Activated naive CD4-positive, alpha-beta T cell treated with anti-CD3 and anti-CD28 coated beads for 36 hours (primary cell): ENCODE results near the gene IRF2BPL. TPM values are rescaled to one million over a fixed set of nuclear protein-coding genes. Genes with fewer than 3 reads are reported as not detected.

ENCODE experiments used
- CTCF ChIA-PET: fragments of 350-600 bp; sonication (Branson Sonifier 250); formaldehyde crosslinking; loops from one replicate; lab custom pipeline; 2021; ENCODE audit warnings: antibody characterized with exemption; lab: Charles Lee
- DNase-seq: peaks from one replicate; pipeline ENCODE4 v3.0.0-alpha.2; 2020
- H3K27ac Mint-ChIP-seq: one replicate; pipeline ENCODE4 v1.8.0; 2021; ENCODE audit warnings: mild to moderate bottlenecking, mixed read lengths
- H3K27me3 Mint-ChIP-seq: one replicate; pipeline ENCODE4 v1.8.0; 2021; ENCODE audit warnings: low read depth, mixed read lengths
- H3K36me3 Mint-ChIP-seq: one replicate; pipeline ENCODE4 v1.8.0; 2021; ENCODE audit warnings: low read depth, mixed read lengths
- H3K4me1 Mint-ChIP-seq: one replicate; pipeline ENCODE4 v1.8.0; 2021; ENCODE audit warnings: low read depth, mixed read lengths
- H3K4me3 Mint-ChIP-seq: one replicate; pipeline ENCODE4 v1.8.0; 2021; ENCODE audit warnings: mild to moderate bottlenecking, moderate library complexity, mixed read lengths
- H3K9me3 Mint-ChIP-seq: one replicate; pipeline ENCODE4 v1.8.0; 2021; ENCODE audit warnings: mixed read lengths
- intact Hi-C: fragments of 100-400 bp; cut with micrococcal nuclease; formaldehyde crosslinking; loops from one replicate; pipeline ENCODE4 v1.15.1; 2023
- total RNA-seq, 2 experiments: library from RNA; stranded (reverse); gene quantifications; one replicate each; pipeline ENCODE4 v1.2.3, GENCODE V29; 2021

Gene IRF2BPL
- 10 to 100 TPM; 34.8 to 35.2 TPM for total RNA-seq

- Mint-ChIP-seq H3K27ac (peak within 1 kb of the TSS; percentile 94), H3K9me3 (no peaks in the 10 kb centered on the region), H3K27me3 (no peaks in the 10 kb centered on the region), H3K4me3 (peak within 1 kb of the TSS; percentile 82), H3K36me3 (peaks cover 35% of the 10 kb centered on the region), H3K4me1 (peaks cover 57% of the 10 kb centered on the region)
- intact Hi-C loops = loop anchor here (1.0 to 2.0 kb wide), 6 partner anchors 12 to 81 kb away; partner anchors contain the start of gene CIPC
- CTCF ChIA-PET = interaction anchor here (0.6 to 7.5 kb wide), 14 partner anchors 9 to 155 kb away, joined by 3 to 60 read pairs (median 4); no protein-coding TSS in a partner anchor
- DNase-seq = peak; percentile 96
Measured at GRCh38 chr14:77028384-77029231, at the start of gene IRF2BPL. Gene IRF2BPL, minus strand, starts transcription at chr14:77028708. Its CDS starts 916 bp downstream, at chr14:77027792.

- Mint-ChIP-seq H3K4me1 (no peaks in the 10 kb centered on the region), H3K36me3 (no peaks in the 10 kb centered on the region), H3K27ac (no peak overlapping the region), H3K27me3 (no peaks in the 10 kb centered on the region), H3K9me3 (peaks cover 4% of the 10 kb centered on the region), H3K4me3 (no peak overlapping the region)
- intact Hi-C loops = no loop called here
- DNase-seq = no peak
- CTCF ChIA-PET = interaction anchor here (0.6 to 20.8 kb wide), 5 partner anchors 12 to 197 kb away, joined by 3 to 692 read pairs (median 4); no protein-coding TSS in a partner anchor
Measured at GRCh38 chr14:77077040-77077439, 48.5 kb upstream of the IRF2BPL start.

DNA sequence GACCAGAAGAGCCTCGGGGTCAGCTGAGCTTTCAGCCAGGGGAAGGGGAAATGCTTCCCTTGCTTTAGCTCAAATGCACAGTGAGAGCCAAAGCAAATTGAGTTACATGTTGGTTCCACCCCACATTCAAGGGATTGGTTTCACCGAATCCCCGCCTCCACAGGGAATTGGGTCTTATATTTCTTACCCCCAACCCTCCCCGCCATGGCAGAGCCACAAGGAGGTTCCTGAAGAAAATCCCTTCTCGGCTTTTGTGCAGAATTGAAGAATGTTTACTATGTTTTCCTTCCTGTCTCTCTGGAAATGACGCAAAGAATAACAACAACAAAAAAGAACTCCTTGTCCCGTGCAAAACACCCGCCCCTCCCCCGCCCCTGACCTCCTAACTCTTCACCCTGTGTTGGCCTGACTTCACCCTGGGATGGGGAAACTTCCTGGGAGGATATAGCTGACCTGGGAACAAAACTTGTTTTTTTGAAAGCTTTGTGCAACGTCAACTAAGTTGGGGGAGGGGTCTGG is 47.7 kb upstream of the IRF2BPL start:
- intact Hi-C loops = no loop called here

GRCh38 chr14:77074969-77075368 is 46.5 kb upstream of the IRF2BPL start:
- CTCF ChIA-PET = interaction anchor here (1.2 to 20.8 kb wide), 5 partner anchors 10 to 195 kb away, joined by 3 to 692 read pairs (median 4); no protein-coding TSS in a partner anchor
- Mint-ChIP-seq H3K36me3 (no peaks in the 10 kb centered on the region), H3K4me3 (no peak overlapping the region), H3K9me3 (peaks cover 3% of the 10 kb centered on the region), H3K27me3 (no peaks in the 10 kb centered on the region), H3K4me1 (no peaks in the 10 kb centered on the region), H3K27ac (no peak overlapping the region)
- intact Hi-C loops = no loop called here
- no peak for DNase-seq

More for the DNA sequence above, 47.7 kb upstream of the IRF2BPL start:
- no peak for DNase-seq
- Mint-ChIP-seq H3K27ac (no peak overlapping the region), H3K36me3 (no peaks in the 10 kb centered on the region), H3K27me3 (no peaks in the 10 kb centered on the region), H3K9me3 (peaks cover 4% of the 10 kb centered on the region), H3K4me1 (no peaks in the 10 kb centered on the region), H3K4me3 (no peak overlapping the region)
- CTCF ChIA-PET = interaction anchor here (0.6 to 20.8 kb wide), 9 partner anchors 9 to 196 kb away, joined by 3 to 692 read pairs (median 3); no protein-coding TSS in a partner anchor

- H3K4me1 Mint-ChIP-seq = no peaks in the 10 kb centered on the region
- DNase-seq = no peak
- H3K36me3 Mint-ChIP-seq = no peaks in the 10 kb centered on the region
- H3K9me3 Mint-ChIP-seq = no peaks in the 10 kb centered on the region
- H3K4me3 Mint-ChIP-seq = no peak overlapping the region
- H3K27me3 Mint-ChIP-seq = peaks cover 2% of the 10 kb centered on the region
- CTCF ChIA-PET = interaction anchor here (1.1 to 20.8 kb wide), 12 partner anchors 10 to 361 kb away, joined by 3 to 692 read pairs (median 32); partner anchors contain the start of gene CIPC
- intact Hi-C loops = no loop called here
- no peak overlapping the region for H3K27ac Mint-ChIP-seq
Measured at GRCh38 chr14:77071938-77072388, 43.5 kb upstream of the IRF2BPL start.

DNA sequence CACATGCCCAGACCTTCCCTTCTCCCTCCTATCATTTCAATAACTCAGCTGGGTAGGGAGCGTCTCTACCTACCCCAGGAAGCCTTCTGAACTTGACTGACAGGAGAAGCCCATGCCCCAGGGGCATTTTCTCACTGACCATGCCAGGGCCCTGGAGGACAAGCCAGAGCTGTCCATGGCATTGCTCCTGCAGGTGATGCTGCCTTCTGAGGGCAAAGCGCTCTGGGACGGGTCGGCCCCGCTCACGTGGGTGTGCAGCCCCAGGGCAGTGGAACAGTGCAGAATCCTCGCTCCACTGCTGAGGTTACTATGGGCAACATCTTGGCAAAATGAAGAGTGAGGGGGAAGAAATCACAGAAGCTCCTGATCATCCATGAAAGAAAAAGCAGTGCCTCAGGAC is 41.0 kb upstream of the IRF2BPL start:
- no peak overlapping the region for H3K4me3 Mint-ChIP-seq
- H3K9me3 Mint-ChIP-seq = no peaks in the 10 kb centered on the region
- H3K36me3 Mint-ChIP-seq = no peaks in the 10 kb centered on the region
- intact Hi-C loops = no loop called here
- no peak for DNase-seq
- peaks cover 2% of the 10 kb centered on the region for H3K27me3 Mint-ChIP-seq
- H3K4me1 Mint-ChIP-seq = no peaks in the 10 kb centered on the region
- CTCF ChIA-PET = interaction anchor here (0.5 to 20.8 kb wide), 34 partner anchors 10 to 534 kb away, joined by 3 to 692 read pairs (median 6); partner anchors contain the start of gene CIPC
- no peak overlapping the region for H3K27ac Mint-ChIP-seq

DNA sequence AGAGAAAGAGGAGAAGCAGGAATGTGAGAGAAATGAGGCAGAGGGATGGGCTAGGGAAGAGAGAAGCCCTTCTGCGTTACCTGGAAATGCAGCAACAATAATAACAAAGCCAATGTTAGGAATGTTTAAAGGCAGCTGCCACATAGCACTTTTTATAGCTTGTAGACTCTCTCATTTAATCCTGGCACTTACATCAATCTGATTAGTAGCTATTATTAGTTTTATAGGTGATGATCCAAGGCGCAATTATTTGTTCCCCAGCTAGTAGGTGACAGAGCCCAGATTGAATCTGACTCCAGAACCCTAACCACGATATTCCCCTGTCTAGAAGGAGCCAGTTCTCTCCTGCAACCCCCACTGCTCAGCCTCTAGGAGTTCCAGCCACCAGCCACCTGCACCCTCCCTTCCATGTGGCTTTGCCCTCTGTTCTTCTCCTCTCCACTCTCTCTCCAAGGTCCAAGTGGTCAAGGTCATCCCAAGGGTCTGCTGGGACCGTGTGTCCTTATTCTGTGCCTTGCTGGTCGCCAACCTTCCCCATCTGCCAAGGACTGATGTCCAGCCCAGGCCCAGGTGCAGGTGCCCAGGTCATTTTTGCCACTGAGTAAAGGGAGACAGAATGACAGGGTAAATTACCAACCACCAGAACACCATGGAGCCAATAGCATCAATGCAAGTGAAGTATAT is 40.2 kb upstream of the IRF2BPL start:
- no peaks in the 10 kb centered on the region for H3K9me3 Mint-ChIP-seq
- H3K4me3 Mint-ChIP-seq = no peak overlapping the region
- CTCF ChIA-PET = interaction anchor here (0.6 to 20.8 kb wide), 23 partner anchors 14 to 936 kb away, joined by 3 to 692 read pairs (median 5); partner anchors contain the start of gene CIPC
- peaks cover 2% of the 10 kb centered on the region for H3K27me3 Mint-ChIP-seq
- H3K36me3 Mint-ChIP-seq = no peaks in the 10 kb centered on the region
- DNase-seq = no peak
- intact Hi-C loops = loop anchor here (1.0 kb wide), 1 partner anchor 155 kb away; no protein-coding TSS in a partner anchor
- no peaks in the 10 kb centered on the region for H3K4me1 Mint-ChIP-seq
- no peak overlapping the region for H3K27ac Mint-ChIP-seq

GRCh38 chr14:77067632-77068516 is 39.4 kb upstream of the IRF2BPL start:
- H3K27ac Mint-ChIP-seq = no peak overlapping the region
- peak; percentile 71 for DNase-seq
- CTCF ChIA-PET = interaction anchor here (0.5 to 20.8 kb wide), 21 partner anchors 13 to 936 kb away, joined by 3 to 692 read pairs (median 5); partner anchors contain the start of gene CIPC
- H3K9me3 Mint-ChIP-seq = no peaks in the 10 kb centered on the region
- peaks cover 2% of the 10 kb centered on the region for H3K27me3 Mint-ChIP-seq
- intact Hi-C loops = loop anchor here (1.0 kb wide), 1 partner anchor 155 kb away; no protein-coding TSS in a partner anchor
- no peaks in the 10 kb centered on the region for H3K36me3 Mint-ChIP-seq
- no peaks in the 10 kb centered on the region for H3K4me1 Mint-ChIP-seq
- no peak overlapping the region for H3K4me3 Mint-ChIP-seq

DNA sequence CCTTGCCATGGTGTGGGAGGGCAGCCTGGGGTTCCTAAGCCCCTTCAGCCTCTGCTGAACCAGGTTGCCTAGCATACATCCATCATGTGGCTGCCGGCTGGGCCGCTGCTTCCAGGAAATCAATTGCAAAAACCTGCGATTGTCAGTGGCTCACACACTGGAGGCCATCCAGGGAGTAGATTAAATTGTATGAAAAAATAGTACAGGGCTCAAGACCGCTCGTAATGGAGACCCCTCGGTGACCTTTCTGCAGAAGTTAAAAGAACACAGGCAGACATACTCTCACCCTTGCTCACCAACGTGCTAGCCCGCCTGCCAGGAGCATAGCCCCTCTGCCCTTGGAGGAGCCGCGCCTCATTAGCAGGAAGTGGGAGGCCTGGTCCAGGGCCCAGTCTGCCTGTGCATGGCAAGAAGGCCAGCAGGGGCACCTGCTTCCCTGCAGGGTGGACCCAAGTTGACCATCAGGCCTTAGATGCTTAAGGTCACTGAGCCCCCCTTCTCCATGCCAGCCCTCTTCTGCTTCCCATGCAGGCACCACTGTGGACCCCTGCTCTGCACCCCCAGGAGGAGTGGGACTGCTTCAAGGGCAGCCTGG is 38.2 kb upstream of the IRF2BPL start:
- no peak overlapping the region for H3K27ac Mint-ChIP-seq
- intact Hi-C loops = no loop called here
- no peaks in the 10 kb centered on the region for H3K36me3 Mint-ChIP-seq
- CTCF ChIA-PET = interaction anchor here (0.9 to 20.8 kb wide), 8 partner anchors 12 to 357 kb away, joined by 3 to 692 read pairs (median 104); partner anchors contain the start of gene CIPC
- H3K4me1 Mint-ChIP-seq = no peaks in the 10 kb centered on the region
- H3K9me3 Mint-ChIP-seq = no peaks in the 10 kb centered on the region
- H3K27me3 Mint-ChIP-seq = peaks cover 2% of the 10 kb centered on the region
- DNase-seq = no peak
- no peak overlapping the region for H3K4me3 Mint-ChIP-seq

- no peak for DNase-seq
- no peak overlapping the region for H3K4me3 Mint-ChIP-seq
- H3K27ac Mint-ChIP-seq = no peak overlapping the region
- intact Hi-C loops = no loop called here
- peaks cover 2% of the 10 kb centered on the region for H3K27me3 Mint-ChIP-seq
- CTCF ChIA-PET = interaction anchor here (10.8 to 20.8 kb wide), 3 partner anchors 11 to 186 kb away, joined by 100 to 692 read pairs (median 214); no protein-coding TSS in a partner anchor
- no peaks in the 10 kb centered on the region for H3K36me3 Mint-ChIP-seq
- H3K9me3 Mint-ChIP-seq = no peaks in the 10 kb centered on the region
- H3K4me1 Mint-ChIP-seq = no peaks in the 10 kb centered on the region
Measured at GRCh38 chr14:77065851-77066577, 37.5 kb upstream of the IRF2BPL start.
